DMS79 treated with DMSO at 0.1 percent for 48 hours (cell line): ENCODE data around the gene CFAP77.

Source experiments
- DNase-seq: peaks from one replicate; lab custom pipeline; 2025; lab: John Stamatoyannopoulos, UW

The CFAP77 gene

GRCh38 chr9:132408521-132408920 is 1.5 kb upstream of the CFAP77 start:
- DNase-seq = no peak

GRCh38 chr9:132410642-132411041 is 631 bp downstream of the CFAP77 start:
- no peak for DNase-seq

DNA sequence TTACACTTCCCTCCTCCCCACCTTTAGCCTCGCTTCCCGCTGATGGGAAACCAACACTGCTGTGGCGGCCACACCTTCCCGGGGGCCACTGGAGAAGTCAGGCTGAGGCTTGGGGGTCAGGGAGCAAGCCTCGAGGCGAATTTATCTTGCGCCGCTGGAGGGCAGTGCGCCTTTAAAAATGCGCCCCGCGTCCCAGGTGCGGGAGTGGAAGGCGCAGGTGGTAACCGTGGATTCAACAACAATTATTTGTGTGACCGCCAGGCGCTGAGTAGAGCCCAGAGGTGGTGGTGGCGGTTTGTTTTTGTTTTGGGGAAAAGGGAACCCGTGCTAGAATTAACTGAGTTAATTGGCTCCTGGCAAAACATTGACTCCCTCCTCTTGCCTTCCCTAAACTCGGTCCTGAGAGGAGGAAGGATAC is 1.1 kb downstream of the CFAP77 start:
- DNase-seq = peak; percentile 68

DNA sequence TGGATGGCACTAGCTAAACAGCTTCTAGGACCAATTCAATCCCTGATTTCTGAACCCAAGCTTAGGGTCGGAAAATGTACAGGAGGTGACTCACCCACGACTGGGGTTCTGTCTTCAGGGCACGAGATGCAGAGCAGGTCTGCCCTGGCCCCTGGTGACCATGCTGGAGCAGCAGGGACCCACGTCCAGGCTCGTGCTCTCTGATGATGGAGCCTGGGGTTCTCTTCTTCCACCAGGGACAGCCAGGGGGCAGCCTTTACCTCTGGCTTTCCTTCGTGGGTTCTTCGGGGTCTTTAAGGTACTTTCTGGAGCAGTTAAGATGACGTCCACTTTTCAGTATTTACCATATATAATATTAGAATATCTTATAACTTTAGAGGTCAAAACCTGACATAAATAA is 2.1 kb downstream of the CFAP77 start:
- DNase-seq = no peak

DNA sequence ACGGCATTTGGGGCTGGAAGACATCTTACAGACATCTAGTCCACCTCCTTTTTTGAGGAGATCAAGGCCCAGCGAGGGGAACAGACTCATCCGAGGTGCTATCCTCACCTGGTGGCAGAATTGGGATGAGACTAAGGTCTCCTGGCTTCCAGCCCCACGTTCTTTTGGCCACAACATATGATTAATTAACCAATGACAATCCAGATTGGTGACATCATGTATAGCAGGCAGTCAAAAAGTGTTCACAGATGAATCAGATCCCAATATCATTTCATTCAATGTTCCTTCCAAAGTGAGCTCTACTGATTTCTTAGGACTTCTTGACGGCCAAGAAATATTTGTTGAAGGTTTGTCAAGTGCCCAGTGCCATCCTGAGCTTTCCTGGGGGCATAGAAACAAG is 3.9 kb downstream of the CFAP77 start:
- DNase-seq = no peak

- DNase-seq = no peak
Observed at GRCh38 chr9:132414731-132415130, 4.7 kb downstream of the CFAP77 start.

GRCh38 chr9:132415181-132415580 is 5.2 kb downstream of the CFAP77 start:
- no peak for DNase-seq

DNA sequence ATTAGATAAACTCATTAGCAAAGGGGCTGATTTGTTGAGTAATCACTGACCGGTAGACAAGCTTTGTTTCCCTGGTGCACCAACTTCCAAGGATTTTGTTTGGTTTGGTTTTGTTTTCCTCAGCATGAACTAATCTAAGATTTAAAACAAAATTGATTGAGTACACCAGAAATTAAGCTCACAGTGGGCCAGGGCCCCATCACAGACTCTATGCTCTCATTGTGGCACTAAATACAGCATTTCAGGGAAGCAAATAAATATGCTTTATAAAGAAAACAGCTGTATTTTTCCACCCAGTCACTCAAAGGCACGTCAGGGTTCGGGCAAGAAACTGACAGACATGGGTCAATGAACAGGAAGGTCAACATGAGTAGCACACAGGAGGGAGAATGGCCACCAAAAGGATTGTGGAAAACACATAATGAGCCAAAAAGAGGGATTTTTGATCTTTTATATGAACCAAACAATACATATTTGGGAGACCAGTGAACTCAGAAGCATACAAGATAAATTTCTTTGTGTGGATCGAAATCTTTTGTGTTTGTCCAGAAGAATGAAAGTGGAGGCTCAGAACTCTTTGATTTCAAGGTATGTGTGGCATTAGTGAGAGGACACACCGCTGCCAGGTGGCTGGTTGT is 8.8 kb downstream of the CFAP77 start:
- no peak for DNase-seq

GRCh38 chr9:132422574-132422973 is 12.6 kb downstream of the CFAP77 start:
- no peak for DNase-seq

GRCh38 chr9:132423503-132423902 is 13.5 kb downstream of the CFAP77 start:
- no peak for DNase-seq

DNA sequence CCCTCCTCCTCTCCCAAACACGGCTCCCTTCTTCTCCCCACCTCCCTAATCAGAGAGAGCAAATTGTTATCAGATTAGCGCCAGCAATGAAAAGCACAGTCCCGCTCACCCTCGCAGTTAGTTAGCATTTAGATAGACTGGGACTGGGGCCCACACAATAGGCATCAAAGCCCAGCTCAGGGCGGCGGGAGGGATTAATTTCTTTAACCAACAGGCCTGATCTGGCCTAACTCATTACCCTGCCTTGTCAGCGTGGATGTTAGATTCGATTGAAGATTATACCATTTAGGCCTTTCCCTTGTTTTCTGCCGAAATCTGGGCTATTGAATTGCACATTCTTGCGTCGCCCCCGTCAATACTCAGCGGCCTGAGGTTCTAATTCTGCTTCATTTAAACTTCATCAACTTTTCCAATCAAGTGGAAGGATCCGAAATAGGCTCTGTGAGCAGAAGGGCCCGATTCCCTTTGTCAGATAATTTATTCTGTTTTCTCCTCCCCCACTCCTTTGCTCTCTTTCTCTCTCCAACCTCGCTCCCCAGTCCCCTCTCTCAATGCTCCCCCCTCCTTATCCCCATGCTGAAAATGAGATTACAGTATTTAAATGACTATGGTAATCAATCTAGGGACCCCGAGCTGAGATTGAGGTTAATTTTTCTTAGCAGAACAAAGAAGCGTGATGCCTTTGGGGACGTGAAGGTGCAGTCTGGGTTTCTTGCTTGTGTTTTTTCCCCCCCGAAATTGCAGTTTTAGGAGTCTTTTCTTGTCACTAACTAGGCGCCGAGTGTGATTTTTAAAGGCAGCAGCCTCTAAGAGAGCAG is 15.1 kb downstream of the CFAP77 start:
- DNase-seq = no peak

DNA sequence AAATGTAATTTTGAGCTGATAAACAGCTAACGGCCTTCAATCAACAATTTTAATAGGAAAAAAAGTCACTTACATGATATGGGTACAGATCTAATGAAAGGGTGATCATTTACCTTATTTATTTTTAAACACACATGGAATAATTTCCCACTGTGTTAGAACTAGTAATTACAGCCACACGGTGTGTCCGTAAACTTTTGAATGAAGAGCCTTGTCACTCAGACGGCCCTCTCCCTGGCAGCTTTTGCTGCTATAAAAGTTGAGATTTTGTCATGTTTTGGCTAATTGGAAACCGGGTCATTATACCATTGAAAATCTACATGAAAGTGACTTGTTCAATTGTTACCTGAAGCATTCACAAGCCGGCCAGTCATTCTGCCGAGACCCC is 15.7 kb downstream of the CFAP77 start:
- DNase-seq = no peak

DNA sequence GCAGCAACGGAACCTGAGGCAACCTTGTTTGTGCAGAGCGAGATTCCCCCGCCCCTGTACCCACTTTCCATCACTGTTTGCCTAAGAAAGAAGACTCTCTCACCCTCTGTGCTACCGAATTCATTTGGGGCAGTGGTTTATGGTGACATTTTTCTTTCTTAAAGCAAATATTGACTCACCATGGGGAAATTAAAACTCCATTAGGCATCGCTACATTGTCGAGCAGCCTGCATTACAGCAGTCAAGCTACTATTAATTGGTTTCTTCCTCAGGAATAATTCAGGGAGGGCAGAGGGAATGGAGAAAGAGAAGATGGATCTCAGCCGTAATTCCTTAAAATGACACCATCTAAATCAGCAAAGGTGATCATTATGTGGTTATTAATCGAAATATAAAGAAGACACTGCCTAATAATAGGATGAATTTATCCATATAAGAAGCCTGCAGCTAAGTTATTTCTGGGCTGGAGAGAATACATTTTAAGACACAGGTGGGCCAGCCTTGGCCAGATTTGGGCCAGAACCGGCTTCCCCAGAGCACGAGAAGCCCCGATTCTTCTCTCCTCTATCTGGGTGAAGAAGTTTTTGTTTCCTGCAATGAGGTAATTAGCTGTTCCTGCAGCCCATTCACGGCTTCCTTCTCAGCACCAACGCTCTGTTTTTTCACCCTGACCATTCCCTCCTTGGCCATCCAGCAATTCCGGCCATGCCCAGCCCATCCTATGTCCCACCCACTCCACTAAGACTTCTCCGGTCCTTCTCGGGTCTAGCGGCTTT is 16.8 kb downstream of the CFAP77 start:
- no peak for DNase-seq

DNA sequence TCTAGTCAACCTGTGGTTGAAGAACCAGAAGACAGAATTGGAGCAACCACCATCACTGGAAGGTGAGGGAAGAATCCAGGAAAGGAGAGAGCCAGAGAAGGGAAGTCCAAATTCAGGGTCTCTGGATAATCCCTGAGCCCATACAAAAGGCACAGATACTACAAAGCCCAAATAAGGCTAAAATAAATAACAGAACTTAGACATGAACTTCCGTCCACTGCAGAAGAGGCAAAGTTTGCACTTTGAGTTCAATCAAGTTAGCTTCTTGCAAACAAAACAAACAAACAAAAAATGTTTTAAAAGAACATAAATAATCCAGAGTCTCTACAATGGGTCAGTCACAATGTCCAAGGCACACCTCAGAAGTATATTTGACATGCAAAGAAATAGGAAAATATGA is 21.0 kb downstream of the CFAP77 start:
- no peak for DNase-seq

GRCh38 chr9:132434881-132435280 is 24.9 kb downstream of the CFAP77 start:
- no peak for DNase-seq

DNA sequence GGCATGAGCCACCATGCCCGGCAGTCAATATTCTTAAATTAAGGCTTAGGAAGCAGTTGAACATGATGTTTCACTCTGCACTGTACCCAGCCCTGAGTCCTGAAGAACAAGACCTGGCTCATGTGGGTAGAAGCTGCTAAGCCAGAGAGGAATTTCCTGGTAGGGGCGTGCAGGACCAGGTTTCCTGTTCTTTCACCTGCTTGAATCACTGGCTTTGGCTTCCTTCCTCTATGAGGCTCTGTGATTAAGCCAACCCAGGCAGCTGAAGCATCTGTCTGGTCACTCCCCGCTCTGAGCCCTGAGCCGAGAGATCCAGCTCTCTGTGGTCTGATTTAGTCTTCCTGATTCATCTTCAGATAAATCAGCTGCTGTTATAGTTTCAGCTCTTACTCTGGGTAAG is 29.1 kb downstream of the CFAP77 start:
- DNase-seq = no peak

DNA sequence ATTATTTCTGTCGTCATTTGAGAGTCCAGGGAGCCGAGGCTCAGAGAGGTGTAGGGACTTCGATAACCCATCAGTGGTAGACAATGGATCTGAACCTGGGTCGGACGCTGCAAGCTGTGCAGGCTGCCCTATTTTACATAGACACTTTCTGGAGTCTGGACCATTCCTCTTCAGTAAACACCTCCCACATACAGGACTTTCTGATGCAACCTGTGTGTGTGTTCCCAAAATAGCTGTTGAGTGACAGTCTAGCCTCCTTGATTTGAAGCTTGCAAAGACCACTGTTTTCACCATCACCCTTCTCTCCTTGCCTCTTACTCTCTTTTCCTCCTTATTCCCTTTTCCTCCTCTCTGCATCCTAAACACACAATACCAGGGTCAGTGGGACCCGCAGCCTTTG is 30.7 kb downstream of the CFAP77 start:
- DNase-seq = no peak

- DNase-seq = no peak
Observed at GRCh38 chr9:132441404-132441803, 31.4 kb downstream of the CFAP77 start.

GRCh38 chr9:132443951-132444607 is 34.1 kb downstream of the CFAP77 start:
- peak; percentile 70 for DNase-seq

DNA sequence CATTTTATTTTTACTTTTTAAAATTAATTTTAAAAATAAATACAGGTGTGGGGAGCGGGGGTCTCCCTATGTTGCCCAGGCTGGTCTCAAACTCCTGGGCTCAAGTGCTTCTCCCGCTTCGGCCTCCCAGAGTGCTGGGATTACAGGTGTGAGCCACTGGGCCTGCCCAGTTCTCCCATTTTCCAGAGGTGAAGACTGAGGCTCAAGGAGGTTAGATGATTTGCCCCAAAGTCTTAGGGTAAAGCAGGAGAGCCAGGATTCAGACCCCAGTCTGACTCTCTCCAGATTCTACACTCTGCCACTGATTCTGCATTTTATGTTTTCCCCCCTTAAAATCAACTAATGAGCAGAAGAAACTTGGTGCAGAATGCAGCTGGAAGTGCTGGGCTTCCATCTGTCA is 36.9 kb downstream of the CFAP77 start:
- no peak for DNase-seq

- no peak for DNase-seq
Observed at GRCh38 chr9:132447346-132447745, 37.3 kb downstream of the CFAP77 start.

GRCh38 chr9:132447902-132448301 is 37.9 kb downstream of the CFAP77 start:
- DNase-seq = no peak
